Fibroblast of peridontal ligament (primary cell): ENCODE measurements around the gene SPRN.
"Not testable (repeated sequence)": the region's sequence is repeated elsewhere in the genome, so short reads cannot be mapped to it uniquely, and the experiment has no call there.

Experiments
- DNase-seq: peaks from one replicate; pipeline ENCODE4 v3.0.0-alpha.2; 2010; ENCODE audit errors: extremely low read depth

SPRN gene

GRCh38 chr10:133456041-133456951, 31.9 kb upstream of the SPRN start:
- no peak for DNase-seq

GRCh38 chr10:133455611-133456031, 31.2 kb upstream of the SPRN start:
- DNase-seq: no peak

GRCh38 chr10:133455196-133455595, 30.8 kb upstream of the SPRN start:
- DNase-seq: no peak

- no peak for DNase-seq
These were observed 29.9 kb upstream of the SPRN start for GRCh38 chr10:133454204-133454893.

GRCh38 chr10:133453516-133454203, 29.2 kb upstream of the SPRN start, which contains the start of gene SCART1:
Gene SCART1, plus strand, starts transcription at chr10:133453945. Its CDS starts 53 bp downstream, at chr10:133453998.
- DNase-seq: no peak

GRCh38 chr10:133452453-133452852, 28.0 kb upstream of the SPRN start:
- no peak for DNase-seq

- no peak for DNase-seq
These were observed 26.9 kb upstream of the SPRN start for GRCh38 chr10:133451346-133451745.

GRCh38 chr10:133448120-133448519, 23.7 kb upstream of the SPRN start:
- DNase-seq: no peak

GRCh38 chr10:133446979-133447378, 22.6 kb upstream of the SPRN start:
- no peak for DNase-seq

- DNase-seq: no peak
These were observed 21.6 kb upstream of the SPRN start for GRCh38 chr10:133445751-133446708.

GRCh38 chr10:133445268-133445732, 20.9 kb upstream of the SPRN start:
- no peak for DNase-seq

- DNase-seq: no peak
These were observed 20.2 kb upstream of the SPRN start for GRCh38 chr10:133444342-133445267.

- no peak for DNase-seq
These were observed 18.8 kb upstream of the SPRN start for GRCh38 chr10:133442967-133443924.

GRCh38 chr10:133442191-133442966, 18.0 kb upstream of the SPRN start:
- no peak for DNase-seq

GRCh38 chr10:133441780-133442179, 17.4 kb upstream of the SPRN start:
- DNase-seq: no peak

GRCh38 chr10:133441356-133441755, 16.9 kb upstream of the SPRN start:
- not testable (repeated sequence) for DNase-seq

- no peak for DNase-seq
These were observed 16.3 kb upstream of the SPRN start for GRCh38 chr10:133440633-133441285.
